ENCODE measurements around the gene CLGN. TPM values are rescaled to one million over a fixed set of nuclear protein-coding genes. Genes with fewer than 3 reads are reported as not detected.

CLGN gene
- total and polyA plus RNA-seq, 10 of the 15 experiments (the other 5 are each of a cell fraction or from before 2014, with no cell fraction given), result 0.11 to 1.0 (median 0.62) TPM

GRCh38 chr4:140439644-140440142 lies 12.2 kb upstream of the CLGN start:
- in situ Hi-C loops (cut with MboI), result no loop called here
- ATAC-seq, result no peak

More at GRCh38 chr4:140439644-140440142, 12.2 kb upstream of the CLGN start:
- H3K4me3 ChIP-seq, result no peak overlapping the region
- no TSS peak for BruUV-seq (replicated peaks)
- no peaks in the 10 kb centered on the region for H3K36me3 ChIP-seq (ENCODE audit: control insufficient read depth in 2 of 2, insufficient read depth in 2 of 2, low read length in 1 of 2)
- DNase-seq (ENCODE audit: low read depth, low spot score) (no peak), FAIRE-seq (no peak)
- H4K20me1 ChIP-seq (ENCODE audit: control insufficient read depth, insufficient read depth), result no peaks in the 10 kb centered on the region
- RAD21 ChIA-PET (ENCODE audit: unreplicated experiment), result no interaction called here
- intact Hi-C loops (cut with micrococcal nuclease; ENCODE audit: unreplicated experiment), result no loop called here
- no peak overlapping the region for H3K27ac ChIP-seq (ENCODE audit: control insufficient read depth, insufficient read depth)
- SMC1A ChIA-PET (ENCODE audit: uncharacterized antibody, unreplicated experiment), result interaction anchor here (1.6 kb wide), 1 partner anchor 125 kb away, joined by 4 read pairs; no protein-coding TSS in a partner anchor
- no peak overlapping the region for H2AFZ ChIP-seq (ENCODE audit: control insufficient read depth, low read depth, low read length)
- POLR2A ChIA-PET, result no interaction called here
- H3K4me2 ChIP-seq (ENCODE audit: control insufficient read depth, insufficient read depth), result no peak overlapping the region
- no peaks in the 10 kb centered on the region for H3K4me1 ChIP-seq (ENCODE audit: control insufficient read depth, insufficient read depth, low read length)
- H3K9ac ChIP-seq (ENCODE audit: control insufficient read depth, insufficient read depth, low read length), result no peak overlapping the region
- H3K79me2 ChIP-seq (ENCODE audit: control insufficient read depth, insufficient read depth, low read length), result no peaks in the 10 kb centered on the region
- CTCF ChIA-PET, result no interaction called here
- no peaks in the 10 kb centered on the region for H3K9me3 ChIP-seq (replicated peaks; ENCODE audit: control insufficient read depth, insufficient read depth, low read length)
- no peaks in the 10 kb centered on the region for H3K27me3 ChIP-seq (replicated peaks in 1 of 2; ENCODE audit: control insufficient read depth in 2 of 2, insufficient read depth in 2 of 2, low read length in 1 of 2)
- TF ChIP-seq SPI1 (IDR thresholded peaks at IDR 0.05; ENCODE audit: borderline replicate concordance, insufficient read depth, low read depth, low read length) (no peak), HCFC1 (IDR thresholded peaks at IDR 0.05; ENCODE audit: low read length) (no peak), HSF1 (IDR thresholded peaks at IDR 0.05; ENCODE audit: low read depth, low read length) (no peak), KLF5 (IDR thresholded peaks at IDR 0.05; ENCODE audit: partially characterized antibody) (no peak), ZBTB33 (IDR thresholded peaks at IDR 0.05) (no peak), NR2C2 (IDR thresholded peaks at IDR 0.05; ENCODE audit: borderline replicate concordance, control insufficient read depth, insufficient read length, low read depth) (no peak), ZNF24 (IDR thresholded peaks at IDR 0.05) (no peak)
